IMR-90 (cell line): Measurements from ENCODE around the gene PHC2. TPM values are rescaled to one million over a fixed set of nuclear protein-coding genes. Genes with fewer than 3 reads are reported as not detected.

Experiments used
- ATAC-seq: fragments of 200-7000 bp; cut with Tn5 transposase; 2 replicates; pipeline ENCODE4 v1.9.1; 2020; ENCODE audit warnings: low read depth, mild to moderate bottlenecking, moderate library complexity
- BruUV-seq: library from RNA; stranded (reverse); fragments of 400-500 nt; replicated peaks from 2 replicates; lab custom pipeline; 2021; lab: Mats Ljungman, UMichigan
- CTCF ChIA-PET: fragments of 300-600 bp; formaldehyde crosslinking; extraction: SDS; loops from one replicate; lab custom pipeline; 2021; ENCODE audit warnings: antibody characterized with exemption; lab: Yijun Ruan, JAX
- POLR2A ChIA-PET: fragments of 300-600 bp; sonication (Branson Sonifier 250); formaldehyde crosslinking; loops from one replicate; lab custom pipeline; 2022; ENCODE audit warnings: antibody characterized with exemption; ENCODE audit not compliant: unreplicated experiment; lab: Charles Lee
- DNase-seq: peaks from one replicate; pipeline ENCODE4 v3.0.0; 2013
- H2AFZ ChIP-seq: replicated peaks from 2 replicates; pipeline ENCODE3; 2013; ENCODE audit warnings: low read length, mild to moderate bottlenecking; ENCODE audit not compliant: poor library complexity
- H2AK5ac ChIP-seq: 2 replicates; pipeline ENCODE4 v1.6.1; 2013; ENCODE audit warnings: low read depth, low read length, inconsistent platforms
- H2AK9ac ChIP-seq: replicated peaks from 2 replicates; pipeline ENCODE3; 2013; ENCODE audit warnings: mild to moderate bottlenecking, low read depth, low read length, moderate library complexity; ENCODE audit not compliant: poor library complexity
- H2BK120ac ChIP-seq: 2 replicates; pipeline ENCODE4 v1.6.1; 2013; ENCODE audit warnings: low read depth, low read length, inconsistent platforms
- H2BK15ac ChIP-seq: 3 replicates; pipeline ENCODE4 v1.6.1; 2013; ENCODE audit warnings: low read depth, low read length, inconsistent platforms
- H2BK20ac ChIP-seq: 2 replicates; pipeline ENCODE4 v1.6.1; 2013; ENCODE audit warnings: low read depth, mild to moderate bottlenecking, inconsistent platforms, low read length, moderate library complexity
- H2BK5ac ChIP-seq: 2 replicates; pipeline ENCODE4 v1.6.1; 2013; ENCODE audit warnings: mild to moderate bottlenecking, low read depth, low read length, inconsistent platforms; ENCODE audit not compliant: poor library complexity, severe bottlenecking
- H3K14ac ChIP-seq: replicated peaks from 2 replicates; pipeline ENCODE4 v1.6.1; 2013; ENCODE audit warnings: low read depth, low read length, inconsistent platforms
- H3K18ac ChIP-seq: 2 replicates; pipeline ENCODE4 v1.6.1; 2013; ENCODE audit warnings: low read depth, low read length, control low read depth
- H3K23ac ChIP-seq: 2 replicates; pipeline ENCODE4 v1.6.1; 2013; ENCODE audit warnings: low read depth, low read length, inconsistent platforms
- H3K27ac ChIP-seq: 2 replicates; pipeline ENCODE4 v1.5.1; 2013; ENCODE audit warnings: mild to moderate bottlenecking, control low read depth, low read length; ENCODE audit not compliant: insufficient read depth
- H3K27me3 ChIP-seq: 2 replicates; pipeline ENCODE4 v1.6.1; 2013; ENCODE audit warnings: low read length; ENCODE audit not compliant: control insufficient read depth, insufficient read depth
- H3K36me3 ChIP-seq: 2 replicates; pipeline ENCODE4 v1.6.1; 2013; ENCODE audit warnings: low read length, mixed read lengths; ENCODE audit not compliant: control insufficient read depth, insufficient read depth
- H3K4ac ChIP-seq: 2 replicates; pipeline ENCODE4 v1.6.1; 2013; ENCODE audit warnings: low read depth, low read length, inconsistent platforms
- H3K4me1 ChIP-seq: 2 replicates; pipeline ENCODE4 v1.6.1; 2013; ENCODE audit warnings: low read length, mixed read lengths; ENCODE audit not compliant: control insufficient read depth, insufficient read depth
- H3K4me2 ChIP-seq: 2 replicates; pipeline ENCODE4 v1.6.1; 2013; ENCODE audit warnings: low read depth, mild to moderate bottlenecking, control low read depth, low read length, moderate library complexity
- H3K4me3 ChIP-seq: 2 replicates; pipeline ENCODE4 v1.5.1; 2013; ENCODE audit warnings: low read depth, mild to moderate bottlenecking, control low read depth, low read length, moderate library complexity; ENCODE audit not compliant: insufficient read depth
- H3K56ac ChIP-seq: 2 replicates; pipeline ENCODE4 v1.6.1; 2013; ENCODE audit warnings: low read length, inconsistent platforms; ENCODE audit not compliant: insufficient read depth; ENCODE audit errors: extremely low read depth
- H3K79me1 ChIP-seq, 2 experiments: 2 replicates each; pipeline ENCODE4 v1.6.1; 2013; ENCODE audit warnings: low read length in 2 of 2, inconsistent platforms in 1 of 2, low read depth in 1 of 2
- H3K9ac ChIP-seq: 2 replicates; pipeline ENCODE4 v1.6.1; 2013; ENCODE audit warnings: low read depth, low read length, control low read depth
- H3K9me1 ChIP-seq: 2 replicates; pipeline ENCODE4 v1.6.1; 2013; ENCODE audit warnings: low read length, inconsistent platforms; ENCODE audit not compliant: insufficient read depth
- H3K9me3 ChIP-seq: 2 replicates; pipeline ENCODE4 v1.6.1; 2013; ENCODE audit warnings: low read length; ENCODE audit not compliant: control insufficient read depth, insufficient read depth
- H4K20me1 ChIP-seq: 2 replicates; pipeline ENCODE4 v1.6.1; 2013; ENCODE audit warnings: low read length, inconsistent platforms; ENCODE audit not compliant: insufficient read depth
- H4K5ac ChIP-seq: 2 replicates; pipeline ENCODE4 v1.6.1; 2013; ENCODE audit warnings: mild to moderate bottlenecking, low read depth, low read length, control low read depth
- H4K8ac ChIP-seq, 2 experiments: 2 replicates each; pipeline ENCODE4 v1.6.1; 2013; ENCODE audit warnings: low read depth in 2 of 2, low read length in 2 of 2, control low read depth in 1 of 2, inconsistent platforms in 1 of 2
- H4K91ac ChIP-seq: 2 replicates; pipeline ENCODE4 v1.6.1; 2013; ENCODE audit warnings: low read depth, low read length, inconsistent platforms; ENCODE audit not compliant: insufficient read depth
- BHLHE40 ChIP-seq: fragments of 150-350 bp; IDR thresholded peaks from 2 replicates; pipeline ENCODE4 v1.6.1; 2016; ENCODE audit warnings: mild to moderate bottlenecking, low read depth, low read length
- CEBPB ChIP-seq: IDR thresholded peaks from 2 replicates; pipeline ENCODE4 v1.6.1; 2012; ENCODE audit warnings: low read depth, low read length, improper control_type of control experiment
- FOS ChIP-seq: fragments of 150-350 bp; IDR thresholded peaks from 2 replicates; pipeline ENCODE4 v1.6.1; 2016; ENCODE audit warnings: low read depth, low read length
- MAZ ChIP-seq: IDR thresholded peaks from 2 replicates; pipeline ENCODE4 v1.6.1; 2012; ENCODE audit warnings: low read depth, mild to moderate bottlenecking, low read length, improper control_type of control experiment, moderate library complexity, borderline replicate concordance
- MXI1 ChIP-seq: IDR thresholded peaks from 2 replicates; pipeline ENCODE4 v1.6.1; 2012; ENCODE audit warnings: low read depth, mild to moderate bottlenecking, low read length, moderate library complexity, borderline replicate concordance
- NFE2L2 ChIP-seq: fragments of 150-350 bp; IDR thresholded peaks from 2 replicates; pipeline ENCODE4 v1.6.1; 2016; ENCODE audit warnings: low read depth, mild to moderate bottlenecking, low read length
- POLR2A ChIP-seq: IDR thresholded peaks from 2 replicates; pipeline ENCODE4 v1.6.1; 2012; ENCODE audit warnings: mild to moderate bottlenecking, low read depth, low read length
- RAD21 ChIP-seq: IDR thresholded peaks from 2 replicates; pipeline ENCODE4 v1.6.1; 2012; ENCODE audit warnings: low read length, improper control_type of control experiment
- USF2 ChIP-seq: fragments of 150-350 bp; IDR thresholded peaks from 2 replicates; pipeline ENCODE4 v1.6.1; 2017; ENCODE audit warnings: mild to moderate bottlenecking, antibody characterized with exemption, low read length, low read depth
- WGBS, 2 experiments: methylation state at CpG; one replicate each; pipeline versions ENCODE4 v1.1.5 to v1.1.7; 2013; ENCODE audit warnings: missing lambda C conversion rate in 2 of 2; ENCODE audit not compliant: insufficient read length in 1 of 2; ENCODE audit errors: extremely low coverage in 2 of 2; 5-methylcytosine and 5-hydroxymethylcytosine counted together
- dilution Hi-C: fragments of 300-500 bp; cut with HindIII; formaldehyde crosslinking; loops from one replicate; pipeline ENCODE4 v1.14.3; 2018; ENCODE audit warnings: low sequenced_read_pairs; ENCODE audit not compliant: unreplicated experiment
- in situ Hi-C: fragments of 300-500 bp; cut with MboI; formaldehyde crosslinking; loops from 3 replicates; pipeline ENCODE4 v1.14.3; 2019; ENCODE audit warnings: low sequenced_read_pairs, inconsistent platforms, mixed read lengths
- intact Hi-C: fragments of 100-400 bp; cut with micrococcal nuclease; formaldehyde crosslinking; loops from 2 replicates; pipeline ENCODE4 v1.10.0; 2022
- polyA plus RNA-seq, 3 experiments: library from polyadenylated mRNA; depleted of rRNA; stranded (reverse); fragments of >200 nt; gene quantifications; 2 replicates each; pipeline ENCODE4 v1.2.3, GENCODE V29; 2012; ENCODE audit warnings: low replicate concordance in 1 of 3
- total RNA-seq: library from RNA; depleted of rRNA; stranded (reverse); fragments of >200 nt; gene quantifications from 2 replicates; pipeline ENCODE4 v1.2.3, GENCODE V29; 2012

The PHC2 gene
- total and polyA plus RNA-seq, 2 of the 4 experiments (the other 2 are of a cell fraction): 46.4 to 98.1 TPM

DNA sequence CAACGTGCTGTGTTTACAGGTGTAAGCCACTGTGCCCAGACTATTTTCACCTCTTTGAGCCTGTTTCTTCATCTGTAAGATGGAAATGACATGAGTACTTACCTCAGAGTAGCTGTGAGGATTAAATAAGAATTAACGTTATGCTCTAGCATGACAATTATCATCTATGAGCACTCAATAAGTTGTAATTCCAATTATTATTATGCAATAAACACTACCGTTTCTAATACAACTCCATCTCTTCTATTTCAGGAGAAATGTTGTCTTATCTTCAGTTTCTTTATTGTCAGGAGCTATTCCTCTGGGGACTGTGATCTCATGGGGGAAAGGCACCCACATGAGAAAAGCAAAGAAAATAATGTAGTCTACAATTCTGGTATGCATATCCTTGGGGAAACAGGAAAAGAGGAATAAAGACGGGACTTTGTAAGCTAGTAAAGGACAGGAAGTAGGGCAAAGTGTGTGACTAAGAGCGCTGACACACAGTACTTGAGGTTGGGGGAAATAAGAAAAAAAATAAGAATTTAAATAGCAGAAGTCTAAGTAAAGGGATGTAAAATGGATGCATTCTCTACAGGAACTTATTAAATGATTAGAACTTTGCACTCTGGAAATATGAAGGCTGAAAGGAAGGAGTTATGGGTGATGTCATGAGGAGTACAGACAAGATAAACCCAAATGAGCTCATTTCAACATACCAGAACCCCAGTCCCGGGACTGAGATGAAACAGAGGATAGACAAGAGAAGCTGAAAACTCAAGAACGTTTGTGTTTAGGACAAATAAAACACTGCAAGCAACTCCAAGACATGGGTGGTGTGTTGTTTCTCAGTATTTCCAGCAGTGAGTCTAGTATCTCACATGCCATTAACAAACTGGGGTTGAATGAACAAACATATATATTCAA is 9.8 kb downstream of the PHC2 start:
- Histone ChIP-seq H2BK15ac (peak overlapping the region; percentile 35; the same call in 1 of the 3 replicates), H3K4me3 (no peak overlapping the region), H2BK20ac (no peak overlapping the region), H3K4ac (no peak overlapping the region; the same call in 1 of the 2 replicates), H3K36me3 (no peaks in the 10 kb centered on the region), H3K9me3 (peaks cover under 1% of the 10 kb centered on the region), H4K20me1 (no peaks in the 10 kb centered on the region), H2AK5ac (peak overlapping the region; percentile 27; the same call in 1 of the 2 replicates), H4K8ac (peak overlapping the region in 1 of 2 experiments; percentile 27; a peak in 1 of 4 replicates), H3K4me2 (no peak overlapping the region), H3K4me1 (peaks cover 2% of the 10 kb centered on the region; the same call in 1 of the 2 replicates), H3K14ac (peak overlapping the region; percentile 26; the same call in 1 of the 2 replicates), H3K18ac (no peak overlapping the region; the same call in 1 of the 2 replicates), H3K27ac (no peak overlapping the region), H3K23ac (no peak overlapping the region), H2BK5ac (peak overlapping the region; percentile 55), H4K91ac (no peak overlapping the region), H3K9me1 (0 out of 2 replicates have a peak, but pooled peaks cover 3% of the 10 kb centered on the region), H2AK9ac (no peak overlapping the region), H4K5ac (no peak overlapping the region), H2BK120ac (no peak overlapping the region), H2AFZ (no peak overlapping the region), H3K27me3 (no peaks in the 10 kb centered on the region), H3K79me1 (peaks cover 10 to 28% of the 10 kb centered on the region in 2 experiments), H3K56ac (no peak overlapping the region), H3K9ac (no peak overlapping the region)
- in situ Hi-C loops (no loop called here), dilution Hi-C loops (no loop called here), intact Hi-C loops (no loop called here)
- POLR2A ChIA-PET: interaction anchor here (0.6 kb wide), 1 partner anchor 20 kb away, joined by 4 read pairs; no protein-coding TSS in a partner anchor
- 0% methylated on average over 1 of the region's 7 CpGs; no CpG with 5 or more reads in 1 of the 2 experiments for WGBS, 2 experiments
- TF ChIP-seq POLR2A (no peak), MXI1 (no peak), MAZ (no peak), RAD21 (no peak), FOS (no peak), BHLHE40 (no peak), CEBPB (peak; percentile 21; the same call in 1 of the 2 replicates), USF2 (no peak), NFE2L2 (no peak)
- peak; percentile 69 for DNase-seq
- CTCF ChIA-PET: interaction anchor here (1.1 kb wide), 1 partner anchor 14 kb away, joined by 3 read pairs; no protein-coding TSS in a partner anchor
- ATAC-seq: peak; percentile 56
- no TSS peak for BruUV-seq
